ENCODE measurements around the gene ST3GAL5.
"Not testable (repeated sequence)": the region's sequence is repeated elsewhere in the genome, so short reads cannot be mapped to it uniquely, and the experiment has no call there.

Gene ST3GAL5

GRCh38 chr2:85901155-85901554, 12.4 kb upstream of the ST3GAL5 start:
- H3K4me3 ChIP-seq: no peak overlapping the region
- no peak overlapping the region for H3K27ac ChIP-seq
- TF ChIP-seq EZH2 (IDR thresholded peaks at IDR 0.05): no peak
- no peak for TF ChIP-seq POLR2AphosphoS5 (IDR thresholded peaks at IDR 0.05; ENCODE audit: borderline replicate concordance, low read depth, low read length)
- no peak for TF ChIP-seq FOXP2 (optimal IDR thresholded peaks at IDR 0.05; ENCODE audit: control extremely low read depth, extremely low read length, insufficient read depth)
- no peak for DNase-seq (ENCODE audit: low read depth, low spot score)
- no peaks in the 10 kb centered on the region for H3K36me3 ChIP-seq (ENCODE audit: insufficient read depth, low read length)
- no peaks in the 10 kb centered on the region for H3K9me3 ChIP-seq (ENCODE audit: low read depth, low read length)
- no peak overlapping the region for H3K9ac ChIP-seq (ENCODE audit: insufficient read length)

- TF ChIP-seq POLR2AphosphoS5 (IDR thresholded peaks at IDR 0.05; ENCODE audit: borderline replicate concordance, low read depth, low read length) (no peak), EZH2 (IDR thresholded peaks at IDR 0.05) (no peak), FOXP2 (optimal IDR thresholded peaks at IDR 0.05; ENCODE audit: control extremely low read depth, extremely low read length, insufficient read depth) (no peak)
- H3K9me3 ChIP-seq (ENCODE audit: low read depth, low read length): no peaks in the 10 kb centered on the region
- no peak overlapping the region for H3K4me3 ChIP-seq
- no peaks in the 10 kb centered on the region for H3K36me3 ChIP-seq (ENCODE audit: insufficient read depth, low read length)
- H3K9ac ChIP-seq (ENCODE audit: insufficient read length): no peak overlapping the region
- DNase-seq (ENCODE audit: low read depth, low spot score): no peak
- no peak overlapping the region for H3K27ac ChIP-seq
Measured at GRCh38 chr2:85900366-85900765, 11.6 kb upstream of the ST3GAL5 start.

GRCh38 chr2:85899849-85900248, 11.1 kb upstream of the ST3GAL5 start:
- Histone ChIP-seq H3K27ac (no peak overlapping the region), H3K4me3 (no peak overlapping the region), H3K9me3 (ENCODE audit: low read depth, low read length) (no peaks in the 10 kb centered on the region), H3K36me3 (ENCODE audit: insufficient read depth, low read length) (no peaks in the 10 kb centered on the region), H3K9ac (ENCODE audit: insufficient read length) (no peak overlapping the region)
- TF ChIP-seq FOXP2 (optimal IDR thresholded peaks at IDR 0.05; ENCODE audit: control extremely low read depth, extremely low read length, insufficient read depth): no peak
- TF ChIP-seq POLR2AphosphoS5 (IDR thresholded peaks at IDR 0.05; ENCODE audit: borderline replicate concordance, low read depth, low read length): no peak
- no peak for TF ChIP-seq EZH2 (IDR thresholded peaks at IDR 0.05)
- no peak for DNase-seq (ENCODE audit: low read depth, low spot score)

- no peaks in the 10 kb centered on the region for H3K9me3 ChIP-seq (ENCODE audit: low read depth, low read length)
- no peak for TF ChIP-seq FOXP2 (optimal IDR thresholded peaks at IDR 0.05; ENCODE audit: control extremely low read depth, extremely low read length, insufficient read depth)
- TF ChIP-seq EZH2 (IDR thresholded peaks at IDR 0.05): no peak
- TF ChIP-seq POLR2AphosphoS5 (IDR thresholded peaks at IDR 0.05; ENCODE audit: borderline replicate concordance, low read depth, low read length): no peak
- H3K27ac ChIP-seq: no peak overlapping the region
- no peak overlapping the region for H3K4me3 ChIP-seq
- no peak overlapping the region for H3K9ac ChIP-seq (ENCODE audit: insufficient read length)
- no peaks in the 10 kb centered on the region for H3K36me3 ChIP-seq (ENCODE audit: insufficient read depth, low read length)
- DNase-seq (ENCODE audit: low read depth, low spot score): no peak
Measured at GRCh38 chr2:85899284-85899683, 10.5 kb upstream of the ST3GAL5 start.

- Histone ChIP-seq H3K9me3 (ENCODE audit: low read depth, low read length) (no peaks in the 10 kb centered on the region), H3K36me3 (ENCODE audit: insufficient read depth, low read length) (no peaks in the 10 kb centered on the region), H3K9ac (ENCODE audit: insufficient read length) (no peak overlapping the region), H3K4me3 (no peak overlapping the region), H3K27ac (no peak overlapping the region)
- DNase-seq (ENCODE audit: low read depth, low spot score): no peak
- TF ChIP-seq POLR2AphosphoS5 (IDR thresholded peaks at IDR 0.05; ENCODE audit: borderline replicate concordance, low read depth, low read length) (no peak), EZH2 (IDR thresholded peaks at IDR 0.05) (no peak), FOXP2 (optimal IDR thresholded peaks at IDR 0.05; ENCODE audit: control extremely low read depth, extremely low read length, insufficient read depth) (no peak)
Measured at GRCh38 chr2:85898881-85899280, 10.1 kb upstream of the ST3GAL5 start.

GRCh38 chr2:85894554-85895278, 5.9 kb upstream of the ST3GAL5 start:
- not testable (repeated sequence) for H3K9me3 ChIP-seq (ENCODE audit: low read depth, low read length); DNase-seq (ENCODE audit: low read depth, low spot score); H3K9ac ChIP-seq (ENCODE audit: insufficient read length); H3K4me3 ChIP-seq; H3K27ac ChIP-seq; H3K36me3 ChIP-seq (ENCODE audit: insufficient read depth, low read length)

- H3K27ac ChIP-seq: no peak overlapping the region
- DNase-seq (ENCODE audit: low read depth, low spot score): no peak
- TF ChIP-seq POLR2AphosphoS5 (IDR thresholded peaks at IDR 0.05; ENCODE audit: borderline replicate concordance, low read depth, low read length) (no peak), EZH2 (IDR thresholded peaks at IDR 0.05) (no peak), FOXP2 (optimal IDR thresholded peaks at IDR 0.05; ENCODE audit: control extremely low read depth, extremely low read length, insufficient read depth) (no peak)
Measured at GRCh38 chr2:85893428-85894258, 4.9 kb upstream of the ST3GAL5 start.

GRCh38 chr2:85892216-85892944, 3.6 kb upstream of the ST3GAL5 start:
- DNase-seq (ENCODE audit: low read depth, low spot score): no peak
- Histone ChIP-seq H3K36me3 (ENCODE audit: insufficient read depth, low read length) (no peaks in the 10 kb centered on the region), H3K27ac (no peak overlapping the region), H3K9ac (ENCODE audit: insufficient read length) (no peak overlapping the region), H3K9me3 (ENCODE audit: low read depth, low read length) (no peaks in the 10 kb centered on the region), H3K4me3 (no peak overlapping the region)
- TF ChIP-seq EZH2 (IDR thresholded peaks at IDR 0.05): no peak

More at GRCh38 chr2:85893428-85894258, 4.9 kb upstream of the ST3GAL5 start:
- H3K4me3 ChIP-seq: no peak overlapping the region
- no peaks in the 10 kb centered on the region for H3K9me3 ChIP-seq (ENCODE audit: low read depth, low read length)
- no peaks in the 10 kb centered on the region for H3K36me3 ChIP-seq (ENCODE audit: insufficient read depth, low read length)
- H3K9ac ChIP-seq (ENCODE audit: insufficient read length): no peak overlapping the region

Measured in SK-N-MC (cell line).